NCI-H2081 treated with DMSO at 0.1 percent for 48 hours (cell line): Measurements from ENCODE around the gene TIMM10.
"Not testable (repeated sequence)": the region's sequence is repeated elsewhere in the genome, so short reads cannot be mapped to it uniquely, and the experiment has no call there.

ENCODE experiments used
- DNase-seq: peaks from one replicate; lab custom pipeline; 2025; lab: John Stamatoyannopoulos, UW

Gene TIMM10

GRCh38 chr11:57541169-57541568 lies 10.6 kb upstream of the TIMM10 start:
- DNase-seq = no peak

DNA sequence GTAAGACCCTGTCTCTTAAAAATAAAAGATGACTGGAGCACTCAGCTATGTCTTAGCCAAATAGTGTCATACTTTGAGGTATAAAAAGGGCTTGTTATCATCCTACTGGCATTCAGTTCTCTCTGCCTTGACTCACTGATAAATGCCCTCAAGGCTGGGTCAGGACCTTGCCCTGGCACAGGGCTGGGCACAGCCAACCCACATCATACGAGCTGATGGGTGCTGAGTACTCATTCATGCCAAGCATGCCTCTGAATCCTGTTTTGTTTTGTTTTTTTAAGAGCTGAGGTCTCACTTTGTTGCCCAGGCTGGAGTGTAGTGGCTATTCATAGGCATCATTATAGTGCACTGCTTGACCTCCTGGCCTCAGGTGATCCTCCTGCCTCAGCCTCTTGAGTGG lies 8.8 kb upstream of the TIMM10 start:
- no peak for DNase-seq

DNA sequence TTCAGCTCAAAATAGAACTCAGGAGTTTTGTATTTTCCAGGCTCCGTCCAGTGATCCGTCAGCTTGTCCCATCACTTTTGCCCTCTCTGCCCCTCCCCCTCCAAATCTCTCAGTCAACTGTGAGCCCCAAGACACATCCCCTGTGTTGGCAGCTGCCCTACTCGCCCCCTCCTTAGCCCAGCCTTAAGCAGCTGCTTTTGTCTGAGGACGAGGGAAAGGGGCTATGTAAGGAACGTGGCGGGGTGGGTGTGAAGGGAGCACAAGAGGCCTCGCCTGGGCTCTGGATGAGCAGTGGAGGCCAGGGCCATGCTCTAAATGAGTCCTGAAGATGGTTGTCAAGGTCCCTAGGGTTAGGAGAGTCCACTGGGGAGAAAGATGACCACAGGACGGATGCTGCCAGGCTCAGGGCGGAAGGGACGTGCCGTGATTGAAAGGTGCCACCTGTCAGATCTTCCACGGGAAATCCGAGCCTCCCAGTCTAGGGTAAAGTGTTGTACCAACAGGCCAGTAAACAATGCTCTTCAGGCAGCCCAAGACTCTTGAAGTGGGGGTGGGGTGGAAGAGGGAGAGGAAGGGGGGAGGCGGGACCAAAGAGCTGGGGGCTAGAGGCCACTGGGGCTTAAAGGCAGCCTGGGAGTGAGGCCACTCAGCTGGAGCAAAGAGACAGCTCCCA lies 6.5 kb upstream of the TIMM10 start, which contains the start of gene SMTNL1:
TSS of gene SMTNL1 (plus strand) at position 649 of the 673 bp plus-strand sequence. CDS start 5,048 bp downstream, outside the sequence.
- DNase-seq = no peak

DNA sequence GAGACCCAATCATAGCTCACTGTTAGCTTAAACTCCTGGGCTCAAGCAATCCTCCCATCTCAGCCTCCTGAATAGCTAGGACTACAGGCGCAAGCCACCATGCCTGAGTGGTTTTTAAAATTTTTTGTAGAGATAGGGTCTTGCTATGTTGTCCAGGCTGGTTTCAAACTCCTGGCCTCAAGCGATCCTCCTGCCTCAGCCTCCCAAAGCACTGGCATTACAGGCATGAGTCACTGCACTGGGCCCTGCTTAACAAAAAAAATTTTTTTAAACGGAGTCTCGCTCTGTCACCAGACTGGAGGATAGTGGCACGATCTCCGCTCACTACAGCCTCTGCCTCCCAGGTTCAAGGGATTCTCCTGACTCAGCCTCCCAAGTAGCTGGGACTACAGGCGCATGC lies 3.9 kb upstream of the TIMM10 start:
- not testable (repeated sequence) for DNase-seq

DNA sequence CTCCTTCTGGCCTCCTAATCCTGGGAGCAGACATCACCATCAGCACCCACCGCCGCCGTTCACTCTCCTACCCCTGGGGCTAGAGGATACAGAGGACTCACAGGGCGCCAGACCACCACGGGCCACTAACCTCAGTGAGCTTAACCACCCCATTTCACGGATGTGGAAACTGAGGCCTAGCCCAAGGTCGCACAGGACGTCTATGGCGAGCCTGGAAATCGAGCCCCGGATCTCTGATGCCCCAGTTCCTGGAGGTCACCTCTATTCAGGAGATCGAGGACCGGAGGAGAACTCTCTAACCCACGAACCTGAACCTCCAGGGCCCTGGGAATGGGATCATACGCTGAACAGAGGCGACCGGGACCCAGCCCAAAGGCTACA lies 349 bp downstream of the TIMM10 start:
- DNase-seq = no peak

GRCh38 chr11:57529012-57529411 lies 1.5 kb downstream of the TIMM10 start:
- DNase-seq = no peak

DNA sequence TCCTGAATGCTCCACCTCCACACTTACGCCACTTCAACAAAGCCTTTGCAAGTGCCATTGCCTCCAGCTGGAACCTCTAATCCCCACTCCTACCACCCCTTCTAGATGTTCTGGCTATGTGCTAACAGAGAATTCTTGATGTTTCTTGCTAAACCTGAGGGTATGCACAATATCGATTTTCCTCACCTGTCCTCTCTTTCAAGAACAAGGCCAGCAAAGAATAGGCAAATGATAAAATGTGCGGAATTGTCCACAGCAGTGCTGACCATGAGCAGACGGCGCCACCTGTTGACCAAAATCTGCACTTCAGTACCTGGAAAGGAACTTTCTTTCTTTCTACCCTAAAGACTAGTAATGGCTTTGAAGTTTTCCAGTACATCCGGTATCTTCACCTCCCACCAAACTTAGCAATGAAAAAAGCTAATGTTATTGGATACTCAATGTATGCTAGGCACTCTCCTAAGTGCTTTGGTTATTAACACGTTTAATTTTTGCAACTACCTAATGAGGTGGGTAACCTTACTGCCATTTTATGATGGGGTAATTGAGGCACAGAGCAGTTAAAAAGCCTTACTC lies 3.4 kb downstream of the TIMM10 start:
- DNase-seq = no peak

- DNase-seq = no peak
Observed at GRCh38 chr11:57523419-57523818, 7.1 kb downstream of the TIMM10 start.

- no peak for DNase-seq
Observed at GRCh38 chr11:57521116-57521515, 9.4 kb downstream of the TIMM10 start.

DNA sequence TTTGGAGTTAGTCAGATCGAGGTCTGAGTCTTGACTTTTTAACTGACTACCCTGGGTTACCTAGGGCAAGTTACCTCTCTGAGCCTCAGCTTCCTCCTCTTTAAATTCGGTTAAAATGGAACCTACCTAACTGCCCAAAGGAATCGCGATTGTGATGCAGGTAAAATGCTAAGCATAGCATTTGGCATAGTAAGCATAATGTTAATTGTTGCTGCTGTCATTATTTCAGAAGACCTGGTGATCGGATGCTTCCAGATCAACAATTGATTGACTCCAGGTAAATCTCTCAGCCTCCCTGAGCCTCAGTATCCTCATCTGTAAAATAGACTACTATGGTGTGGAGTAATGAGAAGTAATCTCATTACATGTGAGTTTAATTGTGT lies 14.5 kb downstream of the TIMM10 start:
- DNase-seq = no peak

DNA sequence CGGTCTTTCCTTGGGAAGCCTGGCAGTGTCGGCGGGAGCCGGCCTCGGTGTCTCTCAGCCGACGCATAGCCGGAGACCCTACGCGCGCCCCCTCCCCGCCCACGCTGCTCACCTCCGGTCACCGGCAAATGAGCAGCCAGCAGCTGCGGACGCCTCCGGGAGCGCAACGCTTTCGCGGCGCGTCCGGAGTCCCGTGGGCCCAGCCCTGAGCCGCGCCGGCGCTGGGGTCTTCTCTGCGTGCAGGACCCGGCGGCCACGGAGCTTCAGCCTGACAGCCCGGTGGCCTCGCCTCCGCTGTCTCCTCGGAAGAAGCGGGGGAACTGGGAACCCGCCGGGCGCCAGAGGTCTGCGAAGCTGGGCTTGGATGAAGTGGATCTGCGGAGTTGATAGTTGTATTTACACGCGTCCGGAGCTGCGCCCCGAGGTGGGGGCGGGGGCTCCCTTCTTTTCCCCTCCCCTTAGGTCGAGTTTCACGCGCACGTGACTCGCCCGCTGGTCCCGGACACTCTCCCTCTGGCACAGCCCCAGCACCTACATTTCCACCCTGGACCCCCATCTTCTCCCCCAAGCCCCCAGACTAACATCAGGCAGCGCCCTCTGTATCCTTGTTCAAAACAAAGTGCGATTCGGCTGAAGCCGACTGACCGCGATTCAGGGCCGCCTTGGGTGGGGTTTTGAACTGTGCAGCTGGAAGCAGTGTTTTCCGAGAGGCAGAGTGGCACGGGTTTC lies 15.1 kb downstream of the TIMM10 start, which contains the start of gene SLC43A1:
TSS of gene SLC43A1 (minus strand) at position 371 of the 729 bp plus-strand sequence. CDS start 1,591 bp downstream, outside the sequence.
- DNase-seq = no peak

- DNase-seq = no peak
Observed at GRCh38 chr11:57514538-57515331, 15.8 kb downstream of the TIMM10 start.

DNA sequence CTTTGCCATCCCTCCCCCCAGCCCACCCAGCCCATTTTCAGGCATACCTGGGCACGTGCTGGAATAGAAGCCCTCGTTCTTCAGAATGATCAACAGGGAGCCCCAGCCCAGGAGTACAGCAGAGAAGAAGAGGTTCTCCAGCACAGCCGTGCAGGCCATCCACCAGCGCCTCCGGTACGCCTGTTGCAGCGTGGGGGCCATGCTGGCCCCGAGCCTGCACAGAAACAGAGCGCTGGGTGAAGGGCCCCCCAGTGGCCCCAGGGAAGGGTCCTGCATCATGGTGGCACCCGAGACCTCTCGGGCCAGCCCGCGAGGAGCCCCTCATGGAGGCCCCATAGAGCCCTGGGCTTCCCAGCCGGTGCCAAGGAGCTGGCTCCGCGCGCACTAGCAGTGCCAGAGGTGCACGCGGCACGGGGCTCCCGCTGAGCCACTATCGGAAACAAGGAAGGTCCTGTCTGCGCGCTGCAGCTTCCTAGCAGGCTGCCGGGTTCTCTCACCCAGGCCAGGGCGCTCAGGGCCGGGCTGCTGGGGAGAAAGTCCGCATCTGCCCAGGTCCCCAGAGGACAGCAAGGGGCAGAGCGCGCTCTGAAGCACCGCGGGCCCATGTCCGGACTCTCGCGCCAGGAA lies 16.5 kb downstream of the TIMM10 start:
- no peak for DNase-seq

DNA sequence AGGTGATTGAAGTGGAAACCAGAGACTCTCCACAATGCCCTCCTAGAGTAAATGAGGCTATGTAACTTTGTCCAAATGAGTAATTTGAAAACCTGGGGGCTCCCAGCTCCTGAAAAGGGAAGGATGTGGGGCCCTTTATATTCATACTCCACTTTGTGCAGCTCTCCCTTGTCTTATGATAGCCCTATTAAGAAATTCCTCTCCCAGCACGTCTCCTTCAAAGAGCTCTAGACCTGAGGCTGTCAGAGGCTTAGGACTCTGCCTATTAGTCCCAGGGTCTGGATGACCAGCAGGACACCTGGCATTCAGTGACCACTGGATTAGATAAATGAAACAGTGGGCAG lies 17.1 kb downstream of the TIMM10 start:
- no peak for DNase-seq

DNA sequence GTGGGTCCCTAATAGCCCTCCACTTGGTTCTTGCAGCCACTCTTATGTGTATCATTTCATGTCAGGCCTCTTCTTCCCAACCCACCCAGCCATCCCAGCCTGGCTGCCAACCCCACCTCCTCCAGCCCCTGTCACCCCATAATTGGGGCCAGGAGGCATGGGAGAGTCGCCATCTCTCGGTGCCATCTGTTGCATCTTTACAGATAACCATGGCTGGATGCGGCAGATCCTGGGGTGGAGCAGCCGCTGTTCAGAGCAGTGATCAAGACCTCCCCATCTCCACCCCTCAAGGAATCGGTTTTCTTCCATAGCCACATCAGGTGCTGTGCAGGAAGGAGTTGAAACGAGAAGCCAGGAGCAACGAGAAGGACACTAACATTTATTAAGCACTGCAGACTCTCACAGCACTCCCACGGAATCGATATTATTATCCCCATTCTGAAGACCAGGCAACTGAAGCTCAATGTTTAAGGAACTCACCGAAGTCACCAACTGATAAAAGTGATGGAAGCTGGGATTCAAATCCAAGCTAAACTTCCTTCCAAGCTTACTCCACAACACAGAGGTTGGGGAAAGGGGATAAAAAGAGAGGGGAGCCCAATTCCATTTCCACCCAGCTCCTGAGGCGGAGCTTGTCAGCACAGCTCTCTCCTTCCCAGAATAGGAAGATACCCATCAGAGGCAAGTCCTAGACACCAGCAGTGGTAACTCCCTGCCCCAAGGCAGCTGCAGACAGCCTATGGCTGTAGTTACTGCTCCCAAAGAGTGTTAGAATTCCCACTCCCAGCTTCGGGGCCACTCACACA lies 17.7 kb downstream of the TIMM10 start:
- no peak for DNase-seq

GRCh38 chr11:57511741-57512430 lies 18.7 kb downstream of the TIMM10 start:
- no peak for DNase-seq

DNA sequence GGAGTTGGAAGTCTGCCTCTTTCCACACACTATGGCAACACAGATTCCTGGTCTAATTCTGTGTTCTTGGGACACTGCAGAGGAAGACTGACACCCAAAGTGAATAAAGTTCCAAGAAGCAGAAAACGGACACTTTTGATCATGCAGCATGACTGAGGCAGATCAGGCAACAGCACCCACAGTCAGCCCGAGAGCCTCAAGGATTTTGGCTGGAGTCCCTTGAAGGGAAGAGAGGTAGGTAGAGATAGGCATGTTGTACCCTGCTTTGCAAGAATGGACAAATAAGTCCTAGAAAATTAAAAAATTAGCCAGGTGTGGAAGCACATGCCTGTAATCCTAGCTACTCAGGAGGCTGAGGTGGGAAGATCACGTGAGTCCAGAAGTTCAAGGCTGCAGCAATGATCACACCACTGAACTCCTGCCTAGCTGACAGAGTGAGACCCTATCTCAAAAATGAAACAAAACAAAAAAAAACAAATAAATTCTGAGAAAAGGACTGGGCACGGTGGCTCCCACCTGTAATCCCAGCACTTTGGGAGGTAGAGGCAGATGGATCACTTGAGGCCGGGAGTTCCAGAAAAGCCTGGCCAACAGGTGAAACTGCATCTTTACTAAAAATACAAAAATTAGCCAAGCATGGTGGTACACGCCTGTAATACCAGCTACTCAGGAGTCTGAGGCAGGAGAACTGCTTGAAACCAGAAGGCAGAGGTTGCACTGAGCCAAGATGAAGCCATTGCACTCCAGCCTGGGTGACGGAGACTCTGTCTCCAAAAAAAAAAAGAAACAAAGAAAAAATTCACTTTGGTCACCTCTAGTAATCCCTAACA lies 22.0 kb downstream of the TIMM10 start:
- DNase-seq = no peak

GRCh38 chr11:57506522-57506921 lies 24.0 kb downstream of the TIMM10 start:
- DNase-seq = no peak

- no peak for DNase-seq
Observed at GRCh38 chr11:57504511-57504910, 26.0 kb downstream of the TIMM10 start.

- no peak for DNase-seq
Observed at GRCh38 chr11:57502870-57503269, 27.7 kb downstream of the TIMM10 start.
